NCI-H345 treated with DMSO at 0.1 percent for 48 hours (cell line): ENCODE results near the gene SMIM17.

Experiments used
- DNase-seq: peaks from one replicate; lab custom pipeline; 2025; ENCODE audit not compliant: unreplicated experiment; lab: John Stamatoyannopoulos, UW

Gene SMIM17

DNA sequence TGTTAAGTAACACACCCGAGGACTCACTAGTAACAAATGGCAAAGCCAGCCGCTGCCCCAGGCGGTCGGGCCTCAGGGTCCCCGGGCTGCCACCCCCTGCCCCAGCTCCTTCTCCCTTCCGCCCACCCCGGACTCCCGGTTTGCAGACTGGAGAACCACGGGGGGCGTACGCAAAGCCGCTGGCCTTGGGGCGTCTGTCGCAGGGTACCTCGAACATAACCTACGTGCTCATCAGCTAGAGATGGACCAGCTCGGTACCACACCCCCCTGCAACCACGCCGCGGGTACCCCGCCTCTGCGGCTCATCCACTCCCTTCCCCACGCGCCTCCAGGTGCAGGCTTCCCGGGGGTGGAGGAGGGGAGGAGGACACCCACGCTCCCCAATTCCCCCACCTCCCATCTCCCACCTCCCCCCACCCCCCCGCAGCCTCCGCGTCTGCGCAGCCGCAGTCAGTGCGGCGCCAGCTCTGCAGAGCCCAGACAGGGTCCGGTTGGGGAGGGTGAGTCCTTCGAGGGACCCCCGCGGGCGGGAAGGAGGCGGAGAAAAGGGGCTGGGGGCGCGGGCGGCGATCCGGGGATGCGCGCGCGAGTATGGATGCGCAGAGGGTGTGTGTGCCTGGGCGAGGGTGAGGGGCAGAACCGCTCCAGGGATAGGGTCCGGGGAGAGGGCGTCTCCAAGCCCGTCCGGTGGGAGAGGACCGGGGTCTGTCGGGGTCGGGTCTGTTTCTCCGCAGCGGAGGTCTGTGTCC, at the start of gene SMIM17:
Gene SMIM17 (plus strand): TSS at position 449 of the 749 bp plus-strand sequence. CDS start 2,509 bp downstream, outside the sequence.
- DNase-seq: no peak

DNA sequence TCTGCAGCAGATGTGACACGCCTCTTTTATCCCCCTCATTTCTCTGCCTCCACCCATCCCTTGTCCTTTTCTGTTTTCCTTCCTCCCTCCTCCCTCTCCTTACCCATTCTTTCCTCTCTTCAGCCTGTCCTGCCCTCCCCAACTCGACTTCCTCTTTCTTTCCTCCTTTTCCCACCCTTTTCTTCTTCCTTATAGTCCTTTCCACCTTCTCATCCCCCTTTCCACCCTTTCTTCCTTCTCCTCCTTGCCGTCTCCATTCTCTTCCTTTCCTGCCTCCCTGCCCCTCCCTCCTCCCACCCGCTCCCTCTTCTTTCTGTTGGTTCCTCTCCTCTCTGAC, 48.5 kb upstream of the SMIM17 start:
- no peak for DNase-seq

DNA sequence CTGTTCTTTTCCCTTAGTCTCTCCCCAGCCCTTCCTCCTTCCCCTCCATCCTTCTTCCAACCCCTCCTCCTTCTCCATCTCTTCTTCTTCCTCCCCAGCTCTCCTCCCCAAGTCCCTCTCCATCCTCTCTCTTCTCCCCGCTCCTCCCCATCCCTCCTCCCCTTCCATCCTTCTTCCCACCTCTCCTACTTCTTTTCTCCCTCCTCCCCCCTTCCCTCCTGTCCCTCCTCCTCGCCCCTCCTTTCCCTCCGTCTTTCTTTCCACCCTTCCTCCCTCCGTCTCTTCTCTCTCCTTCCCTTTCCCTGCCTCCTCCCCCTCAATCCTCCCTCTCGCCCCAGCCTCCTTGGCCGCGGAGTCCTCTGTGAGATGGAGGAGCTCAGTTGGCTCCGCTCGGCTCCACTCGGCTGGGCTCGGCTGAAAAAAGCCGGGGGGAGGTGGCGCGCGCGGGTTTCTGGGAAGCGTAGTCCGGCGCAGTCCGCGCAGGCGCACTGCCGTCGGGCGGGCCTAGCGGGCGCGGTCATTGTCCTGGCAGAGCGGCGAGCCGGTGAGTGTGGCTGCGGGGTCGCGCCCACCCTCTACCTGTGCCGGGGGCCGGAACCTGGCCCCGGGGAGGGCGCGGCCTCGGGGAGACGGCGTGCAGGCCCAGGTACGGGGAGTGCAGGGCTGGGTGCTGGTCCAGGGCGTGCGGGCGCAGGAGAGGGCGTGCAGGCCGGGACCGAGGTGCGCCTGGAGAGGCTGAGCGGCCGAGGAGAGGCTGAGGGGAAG, 48.0 kb upstream of the SMIM17 start, which contains the start of gene ZNF71:
Gene ZNF71 (plus strand): TSS at position 520 of the 765 bp plus-strand sequence. CDS start 6,257 bp downstream, outside the sequence.
- DNase-seq: peak; percentile 49

DNA sequence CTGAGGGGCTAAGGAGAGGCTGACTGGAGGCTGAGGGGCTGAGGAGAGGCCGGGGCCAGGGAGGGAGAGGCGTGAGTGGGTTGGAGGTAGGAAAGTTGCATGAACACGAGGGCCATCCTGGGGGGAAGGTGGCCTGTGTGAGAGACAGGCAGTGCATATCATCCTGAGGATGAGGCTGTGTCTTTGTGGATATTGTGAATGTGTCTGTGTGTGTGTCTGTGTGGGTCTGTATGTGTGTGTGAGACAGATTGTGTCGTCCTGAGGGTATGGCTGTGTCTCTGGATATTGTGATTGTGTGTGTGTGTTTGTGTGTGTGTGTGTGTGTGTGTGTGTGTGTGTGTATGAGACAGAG, 47.4 kb upstream of the SMIM17 start:
- no peak for DNase-seq

DNA sequence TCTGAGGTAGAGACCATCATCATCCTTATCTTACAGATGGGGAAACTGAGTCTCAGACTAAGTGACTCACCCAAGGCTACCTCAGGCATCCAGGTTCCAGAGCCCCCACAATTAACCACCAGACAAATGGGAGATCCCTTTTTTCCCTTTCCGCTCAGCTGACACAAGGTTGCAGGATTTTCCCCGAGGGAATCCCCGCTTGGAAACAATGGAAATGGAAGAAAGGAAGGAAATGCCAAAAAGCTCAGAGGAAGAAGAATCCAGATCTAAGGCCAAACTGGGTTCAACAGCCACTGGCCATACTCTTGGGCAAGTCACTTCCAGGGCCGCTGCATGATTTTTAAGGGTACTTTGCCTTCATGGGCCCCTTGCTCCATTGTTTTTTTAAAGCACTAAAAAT, 46.3 kb upstream of the SMIM17 start:
- DNase-seq: no peak

DNA sequence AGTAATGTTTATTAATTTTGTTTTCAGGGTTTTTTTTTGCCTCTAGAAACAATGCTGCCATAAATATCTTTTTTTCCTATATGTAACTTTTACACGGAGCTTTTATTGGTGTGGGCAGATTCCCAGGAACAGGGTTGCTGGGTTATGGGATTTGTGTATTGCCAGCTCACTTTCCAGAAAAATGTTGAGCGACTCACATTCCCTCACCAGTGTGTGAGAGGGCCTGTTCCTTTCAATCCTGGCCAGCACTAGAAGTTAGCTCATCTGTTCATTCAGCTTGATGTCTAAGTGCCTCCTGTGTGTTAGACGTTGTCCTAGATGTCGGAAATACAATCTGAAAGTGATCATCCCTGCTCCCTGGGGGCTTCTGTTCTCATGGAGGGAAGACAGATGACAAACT, 45.3 kb upstream of the SMIM17 start:
- no peak for DNase-seq

DNA sequence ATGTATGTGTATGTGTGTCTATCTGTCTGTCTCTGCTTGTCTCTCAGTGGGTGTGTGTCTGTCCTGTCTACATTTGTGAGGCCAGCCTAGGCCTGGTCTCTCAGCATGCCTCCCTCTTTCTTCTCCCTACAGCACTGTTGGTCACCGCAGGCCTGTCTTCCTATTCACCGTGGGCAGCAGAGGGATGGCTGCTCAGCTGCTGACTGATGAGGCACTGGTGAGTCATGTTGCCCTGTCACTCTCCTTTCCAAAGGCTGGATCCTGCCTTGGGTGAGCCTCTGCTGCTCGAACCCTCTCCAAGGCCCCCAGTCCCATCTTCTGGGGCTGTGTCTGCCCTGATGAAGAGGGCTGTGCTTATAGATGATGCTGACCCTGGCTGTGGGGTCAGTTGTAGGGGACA, 41.6 kb upstream of the SMIM17 start:
- no peak for DNase-seq

DNA sequence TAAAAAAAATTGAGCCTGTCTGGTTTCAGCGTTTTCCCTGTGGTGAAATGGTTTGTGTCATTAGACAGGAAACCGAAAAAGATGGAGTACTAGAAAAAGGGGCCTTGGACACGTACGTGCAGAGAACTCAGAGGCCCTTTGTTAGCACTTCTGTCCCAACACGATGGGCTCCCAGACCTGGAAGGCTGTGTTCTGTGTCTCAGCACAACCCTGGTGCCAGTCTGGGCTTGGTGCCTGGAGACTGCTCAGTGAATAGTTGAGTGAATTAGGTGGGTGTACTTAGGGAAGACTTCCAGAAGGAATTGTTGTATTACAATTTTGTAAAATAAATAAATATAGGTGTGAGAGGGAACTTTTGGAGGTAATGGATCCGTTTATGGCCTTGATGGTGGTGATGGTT, 39.1 kb upstream of the SMIM17 start:
- DNase-seq: no peak

DNA sequence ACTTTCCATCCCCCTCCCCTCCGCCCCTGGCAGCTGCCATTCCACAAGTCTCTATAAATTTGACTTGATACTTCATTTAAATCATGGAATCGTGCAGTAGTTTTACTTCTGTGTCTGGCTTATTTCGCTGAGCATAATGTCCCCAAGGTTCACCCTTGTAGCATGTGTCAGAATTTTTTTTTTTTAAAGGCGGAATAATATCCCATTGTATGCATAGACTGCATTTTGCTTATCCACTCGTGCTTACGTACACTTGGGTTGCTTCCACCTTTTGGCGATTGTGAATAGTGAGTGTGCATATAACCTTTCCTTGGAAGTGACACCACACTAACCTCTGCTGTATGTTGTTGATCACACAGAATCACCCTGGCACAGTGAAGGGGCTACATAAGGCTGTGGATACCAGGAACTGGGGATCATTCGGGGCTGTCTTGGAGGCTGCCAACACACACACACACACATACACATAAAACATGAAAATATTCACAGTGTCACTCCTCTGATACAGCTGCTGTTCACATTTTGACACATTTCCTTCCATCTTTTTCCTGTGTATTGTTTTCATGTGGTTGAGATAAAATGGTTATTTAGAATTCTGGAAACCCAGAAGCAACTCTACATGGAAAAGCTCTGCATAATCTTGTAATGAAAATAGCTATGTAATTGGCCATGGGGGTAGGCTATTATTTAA, 34.5 kb upstream of the SMIM17 start:
- DNase-seq: no peak

DNA sequence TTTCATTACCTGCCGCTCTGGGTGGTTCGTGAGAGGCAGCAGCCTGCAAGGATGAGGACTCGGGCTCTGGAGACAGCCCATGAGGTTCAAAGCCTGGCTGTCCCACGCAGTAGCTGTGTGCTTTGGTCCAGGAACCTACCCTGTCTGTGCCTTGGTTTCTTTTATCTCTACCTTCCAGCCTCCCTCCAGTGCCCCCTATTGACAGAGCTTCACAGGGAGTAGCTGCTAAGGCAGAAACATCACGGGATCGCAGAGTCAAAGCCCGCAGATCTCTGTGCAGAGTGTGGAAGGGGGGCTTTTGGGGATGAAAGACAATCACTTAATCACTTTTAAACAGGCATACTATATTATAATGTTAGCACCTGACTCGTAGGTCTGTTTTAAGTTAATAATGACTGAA, 31.7 kb upstream of the SMIM17 start:
- no peak for DNase-seq

DNA sequence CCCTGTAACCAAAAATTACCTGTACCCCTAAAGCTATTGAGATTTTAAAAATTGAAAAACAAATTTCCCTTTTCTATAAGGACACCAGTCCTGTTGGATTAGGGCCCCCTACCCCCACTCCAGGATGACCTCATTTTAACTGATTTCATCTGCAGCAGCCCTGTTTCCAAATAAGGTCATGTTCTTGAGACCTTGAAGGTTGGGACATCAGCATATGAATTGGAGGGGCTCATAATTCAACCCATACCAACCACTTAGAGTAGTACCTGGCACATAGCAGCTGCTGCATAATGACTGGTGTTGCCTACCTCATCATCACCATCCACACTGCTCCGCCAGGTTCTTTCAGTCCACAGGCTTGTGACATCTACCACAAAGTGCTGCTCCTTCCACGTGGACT, 30.2 kb upstream of the SMIM17 start:
- DNase-seq: no peak

DNA sequence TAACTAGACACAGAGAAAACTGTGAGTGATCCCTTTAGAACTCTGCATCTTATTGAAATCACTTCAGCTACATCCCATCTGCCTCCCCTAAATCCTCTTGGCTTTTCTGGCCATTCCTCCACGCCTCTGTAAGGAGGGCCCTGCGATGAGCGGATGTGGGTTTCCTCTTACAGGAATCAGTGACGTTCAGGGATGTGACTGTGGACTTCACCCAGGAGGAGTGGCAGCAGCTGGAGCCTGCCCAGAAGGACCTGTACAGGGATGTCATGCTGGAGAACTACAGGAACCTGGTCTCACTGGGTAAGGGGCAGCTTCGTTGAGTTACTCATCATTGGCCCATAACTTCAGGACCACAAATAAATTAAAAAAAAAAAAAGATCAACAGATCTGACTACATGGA, 29.3 kb upstream of the SMIM17 start:
- DNase-seq: no peak

DNA sequence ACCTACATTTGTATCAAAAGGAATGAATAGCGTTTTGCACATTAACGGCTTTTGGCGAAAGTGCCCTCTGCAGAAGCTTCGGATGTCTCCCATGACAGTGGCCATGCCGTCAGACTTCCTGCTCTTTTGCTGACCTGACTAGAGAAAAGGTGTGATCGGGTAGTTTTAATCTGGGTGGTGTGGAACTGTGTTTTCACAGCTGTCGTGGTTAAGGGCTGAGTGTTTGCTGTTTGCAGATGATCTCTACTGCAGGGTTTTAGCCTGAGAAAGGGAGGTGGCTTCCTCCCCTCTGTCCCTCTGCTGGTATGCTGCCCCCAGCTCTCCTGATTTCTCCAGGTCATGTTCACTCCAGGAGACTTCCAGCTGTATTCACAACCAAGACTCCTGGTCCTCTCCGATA, 25.4 kb upstream of the SMIM17 start:
- DNase-seq: no peak

DNA sequence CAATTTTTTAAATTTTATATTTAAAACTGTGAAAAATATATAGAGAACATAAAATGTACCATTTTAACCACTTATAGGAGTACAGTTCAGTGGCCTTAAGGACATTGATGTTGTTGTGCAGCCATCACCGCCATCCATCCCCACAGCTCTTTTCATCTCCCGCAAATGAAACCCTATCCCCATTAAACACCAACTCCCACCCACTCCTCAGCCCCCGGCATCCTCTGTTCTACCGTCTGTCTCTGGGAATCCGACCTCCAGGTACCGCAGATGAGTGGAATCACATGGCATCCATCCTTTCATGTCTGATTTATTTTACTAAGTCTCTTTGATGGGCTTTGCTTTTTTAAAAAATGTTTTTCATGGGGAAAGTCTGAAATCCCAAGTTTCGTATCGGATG, 23.8 kb upstream of the SMIM17 start:
- DNase-seq: no peak

DNA sequence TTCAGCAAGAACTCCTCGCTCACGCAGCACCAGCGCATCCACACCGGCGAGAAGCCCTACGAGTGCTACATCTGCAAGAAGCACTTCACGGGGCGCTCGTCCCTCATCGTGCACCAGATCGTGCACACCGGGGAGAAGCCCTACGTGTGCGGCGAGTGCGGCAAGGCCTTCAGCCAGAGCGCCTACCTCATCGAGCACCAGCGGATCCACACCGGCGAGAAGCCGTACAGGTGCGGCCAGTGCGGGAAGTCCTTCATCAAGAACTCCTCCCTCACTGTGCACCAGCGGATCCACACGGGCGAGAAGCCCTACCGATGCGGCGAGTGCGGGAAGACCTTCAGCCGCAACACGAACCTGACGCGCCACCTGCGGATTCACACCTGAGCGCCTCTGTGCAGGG, 20.6 kb upstream of the SMIM17 start:
- DNase-seq: no peak

DNA sequence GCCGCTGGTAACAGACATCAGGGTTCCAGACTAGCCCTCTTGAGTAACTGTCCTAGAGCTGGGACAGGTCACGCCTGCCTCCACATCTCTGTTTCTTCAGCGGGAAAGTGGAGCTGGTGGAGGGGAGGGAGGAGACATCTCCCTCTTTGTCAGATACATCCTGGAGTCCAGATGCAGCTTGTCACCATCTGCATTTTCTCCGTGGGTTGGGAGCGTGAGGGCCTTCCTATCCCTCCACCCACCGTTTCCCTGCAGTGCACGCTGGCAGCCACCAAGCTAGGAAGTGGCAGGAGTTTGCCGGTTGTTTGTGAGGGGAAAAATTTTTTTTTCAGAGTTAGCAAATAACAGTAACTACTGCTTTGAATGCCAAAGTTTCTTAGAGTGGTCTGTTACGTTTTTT, 20.0 kb upstream of the SMIM17 start:
- no peak for DNase-seq

DNA sequence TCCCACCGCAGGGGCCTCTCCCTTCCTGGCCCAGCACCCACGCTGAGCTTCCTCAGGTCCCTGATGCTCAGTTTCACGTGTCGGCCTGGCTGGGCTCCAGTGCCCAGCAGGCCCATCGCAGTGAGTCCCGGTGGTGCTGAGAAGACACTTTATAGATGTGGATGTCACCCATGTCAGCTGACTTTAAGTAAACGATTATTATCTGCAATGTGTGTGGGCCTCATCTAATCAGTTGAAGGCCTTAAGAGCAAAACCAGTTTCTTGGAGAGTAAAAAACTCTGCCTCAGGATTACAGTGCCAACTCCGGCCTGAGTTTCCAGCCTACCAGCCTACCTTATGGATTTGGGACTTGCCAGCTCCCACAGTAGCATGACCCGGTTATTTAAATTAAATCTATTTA, 17.3 kb upstream of the SMIM17 start:
- no peak for DNase-seq

DNA sequence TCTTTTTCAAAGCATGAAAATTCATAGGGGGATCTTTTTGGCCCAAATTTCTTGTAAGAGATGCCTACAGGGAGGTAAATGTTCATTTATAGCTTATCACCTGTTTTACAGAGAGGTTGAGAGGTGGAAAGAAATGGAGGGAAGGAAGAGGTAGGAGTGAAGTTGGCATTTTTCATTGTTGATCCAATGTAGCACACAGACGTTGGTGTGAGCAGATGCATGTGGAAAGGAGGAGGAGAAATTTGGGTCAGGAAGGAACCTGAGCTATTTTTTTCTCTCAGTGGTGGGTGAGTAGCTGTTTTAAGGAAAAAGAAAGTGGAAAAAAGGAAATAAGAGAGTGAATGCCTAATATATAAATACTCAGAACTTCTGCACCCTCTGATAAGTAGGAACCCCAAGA, 9.9 kb upstream of the SMIM17 start:
- DNase-seq: no peak

DNA sequence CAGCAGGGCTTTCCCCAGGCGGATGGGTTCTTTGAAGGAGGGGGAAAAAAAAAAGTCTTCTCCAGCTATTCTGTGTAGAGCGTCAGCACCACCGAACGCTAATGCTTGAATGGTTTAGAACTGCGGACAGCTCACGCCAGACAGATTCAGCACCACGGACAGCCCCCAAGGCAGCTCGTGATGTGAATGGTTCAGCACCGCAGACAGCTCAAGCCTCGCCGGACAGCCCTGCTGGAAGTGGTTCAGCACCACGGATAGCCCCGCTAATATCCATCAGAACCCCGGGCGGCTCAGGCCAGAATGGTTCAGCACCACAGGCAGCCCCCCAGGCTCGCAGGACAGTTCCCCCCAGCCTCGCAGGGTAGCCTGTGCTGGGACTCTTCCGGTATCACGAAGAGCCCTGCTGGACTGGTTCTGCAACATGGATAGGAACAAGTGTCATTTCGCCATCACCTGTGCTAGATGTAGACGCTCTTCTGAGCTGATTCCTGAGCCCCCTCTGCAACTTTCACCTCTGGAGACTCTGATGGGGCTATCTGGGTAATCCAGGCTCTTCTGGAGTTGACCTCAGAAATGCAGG, 4.9 kb upstream of the SMIM17 start:
- DNase-seq: no peak

DNA sequence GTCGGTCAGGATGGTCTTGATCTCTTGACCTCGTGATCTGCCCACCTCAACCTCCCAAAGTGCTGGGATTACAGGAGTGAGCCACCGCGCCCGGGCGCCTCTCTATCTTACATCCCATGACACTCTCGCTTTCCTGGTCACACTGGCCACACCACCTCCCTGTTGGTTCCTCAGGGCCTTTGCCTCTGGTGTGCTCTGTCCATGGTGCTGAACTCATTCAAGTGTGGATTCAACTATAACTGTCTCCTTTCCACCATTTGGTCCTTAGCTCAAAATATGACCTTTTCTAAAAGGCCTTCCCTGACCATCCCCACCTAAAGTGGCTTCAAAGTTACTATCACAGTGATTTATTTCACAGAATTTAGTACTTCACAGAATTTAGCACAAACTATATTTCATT, 3.7 kb upstream of the SMIM17 start:
- DNase-seq: no peak

DNA sequence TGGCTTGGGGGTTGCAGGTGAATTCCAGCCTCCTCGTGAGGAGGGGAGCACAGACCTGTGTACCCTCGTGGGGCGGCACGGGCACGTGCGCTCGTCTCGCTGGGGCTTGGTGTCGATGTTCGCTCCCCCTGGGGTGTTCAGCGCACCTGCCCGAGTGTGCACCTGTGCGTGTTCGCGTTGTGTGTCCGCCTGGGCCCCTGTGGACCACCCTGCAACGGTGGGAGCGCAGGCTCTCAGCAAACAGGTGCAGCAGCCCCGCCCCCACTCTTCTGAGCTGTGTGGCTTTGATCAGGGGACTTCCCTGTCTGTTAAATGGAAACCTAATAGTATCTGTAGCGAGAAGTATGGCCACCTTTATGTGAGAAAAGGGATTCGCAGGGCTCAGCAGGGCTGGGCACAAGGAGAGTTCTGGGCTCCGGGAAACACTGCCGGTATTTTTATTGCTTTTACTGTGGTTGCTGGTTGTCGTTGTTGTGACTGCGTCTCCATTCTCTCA, 549 bp downstream of the SMIM17 start:
- no peak for DNase-seq

DNA sequence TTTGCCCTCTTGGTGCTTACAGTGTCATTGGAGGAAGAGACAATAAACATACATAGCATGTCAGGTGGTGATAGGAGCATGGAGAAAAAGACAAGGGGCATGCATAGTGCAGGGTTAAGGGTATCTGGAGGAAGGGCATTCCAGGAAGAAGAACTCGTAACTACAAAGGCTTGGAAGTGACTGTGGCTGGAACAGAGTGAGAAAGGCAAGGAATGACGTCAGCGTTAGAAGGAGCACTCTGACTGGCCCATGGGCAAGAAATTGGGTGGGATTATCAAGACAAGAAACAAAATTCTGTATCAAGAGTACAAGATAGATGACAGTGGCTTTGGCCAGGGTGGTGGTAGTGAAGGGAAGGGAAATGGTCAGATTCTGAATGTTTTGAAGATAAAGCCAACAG, 11.2 kb downstream of the SMIM17 start:
- DNase-seq: no peak
